KMS-11 (cell line): ENCODE results near the gene ILK.

Experiments
- H2AFZ ChIP-seq: fragments of 200-600 bp; sonication (generic); 2 replicates; pipeline ENCODE4 v1.6.1; 2016; ENCODE audit warnings: antibody characterized with exemption, mixed run types, low read depth
- H3K27ac ChIP-seq: fragments of 200-600 bp; sonication (generic); 2 replicates; pipeline ENCODE4 v1.6.1; 2016; ENCODE audit warnings: mild to moderate bottlenecking, mixed run types
- H3K27me3 ChIP-seq: fragments of 200-600 bp; sonication (generic); 2 replicates; pipeline ENCODE4 v1.6.1; 2017; ENCODE audit warnings: mild to moderate bottlenecking, low read depth, mixed run types, moderate library complexity; ENCODE audit not compliant: insufficient read depth
- H3K36me3 ChIP-seq: fragments of 200-600 bp; sonication (generic); 2 replicates; pipeline ENCODE4 v1.6.1; 2017; ENCODE audit warnings: mild to moderate bottlenecking, mixed run types; ENCODE audit not compliant: insufficient read depth
- H3K4me1 ChIP-seq: fragments of 200-600 bp; sonication (generic); 2 replicates; pipeline ENCODE4 v1.6.1; 2016; ENCODE audit warnings: mild to moderate bottlenecking, low read depth, mixed run types; ENCODE audit not compliant: poor library complexity, severe bottlenecking
- H3K4me2 ChIP-seq: fragments of 200-600 bp; sonication (generic); 2 replicates; pipeline ENCODE4 v1.7.0; 2016; ENCODE audit warnings: mild to moderate bottlenecking, mixed run types
- H3K4me3 ChIP-seq: fragments of 200-600 bp; sonication (generic); IDR thresholded peaks from 2 replicates; pipeline ENCODE4 v1.6.1; 2017; ENCODE audit warnings: low read depth, low read length, mixed read lengths; ENCODE audit not compliant: insufficient read depth
- H3K79me2 ChIP-seq: fragments of 200-600 bp; sonication (generic); 2 replicates; pipeline ENCODE4 v1.6.1; 2016; ENCODE audit warnings: low read depth, mixed run types; ENCODE audit not compliant: insufficient read depth
- H3K9ac ChIP-seq: fragments of 200-600 bp; sonication (generic); 2 replicates; pipeline ENCODE4 v1.6.1; 2016; ENCODE audit warnings: mild to moderate bottlenecking, mixed run types
- H4K20me1 ChIP-seq: fragments of 200-600 bp; sonication (generic); 2 replicates; pipeline ENCODE4 v1.6.1; 2016; ENCODE audit warnings: mild to moderate bottlenecking, mixed run types; ENCODE audit not compliant: insufficient read depth
- TF ChIP-seq, protein P1 (sequence below): fragments of 200-600 bp; sonication (generic); conservative IDR thresholded peaks from 2 replicates; pipeline ENCODE4 v1.6.1; 2017; ENCODE audit warnings: low read depth, mild to moderate bottlenecking, antibody characterized with exemption, low read length, moderate library complexity, mixed read lengths

The ILK gene

DNA sequence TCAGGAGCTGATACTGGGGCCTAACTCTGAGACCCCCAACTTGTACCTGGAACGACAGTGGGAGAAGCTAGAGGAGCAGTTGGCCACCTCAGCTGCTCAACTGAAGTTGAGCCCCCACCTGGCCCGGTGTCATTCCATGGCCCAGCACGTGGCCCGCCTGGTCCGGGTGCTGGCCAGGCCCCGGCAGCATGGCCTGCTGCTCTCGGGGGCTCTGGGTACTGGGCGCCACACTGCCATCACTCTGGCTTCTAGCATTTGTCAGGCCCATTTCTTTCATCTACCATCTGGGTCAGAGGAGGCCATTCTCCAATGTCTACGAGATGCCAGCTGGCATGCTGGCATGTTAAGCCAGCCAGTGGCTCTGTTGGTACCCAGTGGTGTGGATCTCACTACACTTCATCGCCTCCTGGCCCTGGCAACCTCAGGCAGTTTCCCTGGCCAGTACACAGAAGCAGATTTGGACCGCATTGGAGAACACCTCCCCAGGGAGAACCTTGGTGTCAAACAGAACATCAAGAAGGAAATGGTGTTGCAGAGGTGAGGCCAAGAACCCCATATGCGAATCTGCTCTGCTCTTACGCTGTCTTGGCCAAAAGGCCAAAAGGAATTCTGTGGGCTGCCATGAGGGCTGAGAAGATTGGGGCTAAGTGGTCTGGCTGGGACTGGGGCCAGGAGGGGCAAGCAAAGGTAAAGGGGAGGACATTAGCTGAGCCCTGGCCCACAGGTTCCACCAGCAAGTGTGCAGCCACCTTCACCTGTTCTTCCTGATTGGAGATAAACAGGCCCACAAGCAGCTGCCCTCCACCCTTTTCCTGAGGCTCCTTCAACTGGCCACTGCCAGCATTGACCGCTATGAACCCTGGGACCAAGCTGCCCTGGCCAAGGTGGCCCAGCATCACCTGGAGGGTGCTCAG, 45.6 kb upstream of the ILK start:
- Histone ChIP-seq H3K27ac (no peak overlapping the region), H3K4me2 (no peak overlapping the region), H3K36me3 (no peaks in the 10 kb centered on the region), H3K4me3 (no peak overlapping the region), H4K20me1 (no peaks in the 10 kb centered on the region), H3K4me1 (no peaks in the 10 kb centered on the region), H3K27me3 (no peaks in the 10 kb centered on the region), H3K9ac (no peak overlapping the region), H2AFZ (no peak overlapping the region), H3K79me2 (no peaks in the 10 kb centered on the region)
- TF ChIP-seq, protein P1, sequence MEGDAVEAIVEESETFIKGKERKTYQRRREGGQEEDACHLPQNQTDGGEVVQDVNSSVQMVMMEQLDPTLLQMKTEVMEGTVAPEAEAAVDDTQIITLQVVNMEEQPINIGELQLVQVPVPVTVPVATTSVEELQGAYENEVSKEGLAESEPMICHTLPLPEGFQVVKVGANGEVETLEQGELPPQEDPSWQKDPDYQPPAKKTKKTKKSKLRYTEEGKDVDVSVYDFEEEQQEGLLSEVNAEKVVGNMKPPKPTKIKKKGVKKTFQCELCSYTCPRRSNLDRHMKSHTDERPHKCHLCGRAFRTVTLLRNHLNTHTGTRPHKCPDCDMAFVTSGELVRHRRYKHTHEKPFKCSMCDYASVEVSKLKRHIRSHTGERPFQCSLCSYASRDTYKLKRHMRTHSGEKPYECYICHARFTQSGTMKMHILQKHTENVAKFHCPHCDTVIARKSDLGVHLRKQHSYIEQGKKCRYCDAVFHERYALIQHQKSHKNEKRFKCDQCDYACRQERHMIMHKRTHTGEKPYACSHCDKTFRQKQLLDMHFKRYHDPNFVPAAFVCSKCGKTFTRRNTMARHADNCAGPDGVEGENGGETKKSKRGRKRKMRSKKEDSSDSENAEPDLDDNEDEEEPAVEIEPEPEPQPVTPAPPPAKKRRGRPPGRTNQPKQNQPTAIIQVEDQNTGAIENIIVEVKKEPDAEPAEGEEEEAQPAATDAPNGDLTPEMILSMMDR = no peak

- H3K4me1 ChIP-seq = no peaks in the 10 kb centered on the region
- H2AFZ ChIP-seq = no peak overlapping the region
- no peak overlapping the region for H3K9ac ChIP-seq
- no peaks in the 10 kb centered on the region for H4K20me1 ChIP-seq
- no peaks in the 10 kb centered on the region for H3K36me3 ChIP-seq
- H3K27ac ChIP-seq = no peak overlapping the region
- H3K4me3 ChIP-seq = no peak overlapping the region
- H3K4me2 ChIP-seq = no peak overlapping the region
- TF ChIP-seq, protein P1 = no peak
- no peaks in the 10 kb centered on the region for H3K27me3 ChIP-seq
- no peaks in the 10 kb centered on the region for H3K79me2 ChIP-seq
Measured at GRCh38 chr11:6559369-6559768, 44.2 kb upstream of the ILK start.

GRCh38 chr11:6561288-6561687, 42.3 kb upstream of the ILK start:
- no peak overlapping the region for H3K9ac ChIP-seq
- TF ChIP-seq, protein P1 = no peak
- H3K4me3 ChIP-seq = no peak overlapping the region
- no peak overlapping the region for H2AFZ ChIP-seq
- no peak overlapping the region for H3K4me2 ChIP-seq
- H3K4me1 ChIP-seq = no peaks in the 10 kb centered on the region
- H4K20me1 ChIP-seq = no peaks in the 10 kb centered on the region
- no peaks in the 10 kb centered on the region for H3K79me2 ChIP-seq
- no peak overlapping the region for H3K27ac ChIP-seq
- H3K27me3 ChIP-seq = no peaks in the 10 kb centered on the region
- no peaks in the 10 kb centered on the region for H3K36me3 ChIP-seq

DNA sequence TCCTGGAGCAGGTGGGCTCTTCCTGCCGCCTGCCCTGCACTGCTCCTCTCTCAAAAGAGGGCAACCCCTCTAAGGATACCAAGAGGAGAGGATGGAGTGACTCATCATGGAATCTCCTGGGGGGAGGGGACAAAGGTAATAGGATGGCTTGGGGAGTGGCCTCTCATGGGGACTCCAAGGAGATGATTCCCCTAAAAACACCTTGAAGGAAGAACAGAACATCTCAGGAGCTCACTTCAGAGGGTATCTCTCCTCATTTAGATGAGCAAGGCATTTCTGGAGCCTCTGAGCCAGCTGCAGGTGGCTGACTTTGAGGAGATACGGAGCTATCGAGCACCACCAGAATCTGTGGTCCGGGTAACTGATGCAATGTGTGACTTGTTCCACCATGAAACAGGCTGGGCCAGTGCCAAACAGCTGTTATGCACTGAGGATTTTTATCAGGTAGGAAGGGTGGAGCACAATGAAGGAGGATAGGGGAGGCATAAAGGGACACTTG, 40.4 kb upstream of the ILK start:
- Histone ChIP-seq H2AFZ (no peak overlapping the region), H3K27me3 (no peaks in the 10 kb centered on the region), H3K36me3 (no peaks in the 10 kb centered on the region), H3K4me3 (no peak overlapping the region), H3K4me2 (no peak overlapping the region), H3K27ac (no peak overlapping the region), H4K20me1 (no peaks in the 10 kb centered on the region), H3K79me2 (no peaks in the 10 kb centered on the region), H3K9ac (no peak overlapping the region), H3K4me1 (no peaks in the 10 kb centered on the region)
- TF ChIP-seq, protein P1 = no peak
